ENCODE measurements around the gene FAM98C.

The FAM98C gene

GRCh38 chr19:38425222-38425809, 22.4 kb downstream of the FAM98C start:
- DNase-seq (ENCODE audit: low read depth in 1 of 2, low spot score in 1 of 2) = no peak

- DNase-seq (ENCODE audit: low read depth in 1 of 2, low spot score in 1 of 2) = peak in 1 of 2 donors; percentile 21
Observed at GRCh38 chr19:38425810-38426466, 23.0 kb downstream of the FAM98C start, which contains the start of gene RASGRP4. RASGRP4 (minus strand) TSS chr19:38426219; CDS start chr19:38426091, 128 bp downstream.

GRCh38 chr19:38427035-38427677, 24.3 kb downstream of the FAM98C start:
- peak in 1 of 2 donors; percentile 50 for DNase-seq (ENCODE audit: low read depth in 1 of 2, low spot score in 1 of 2)

- DNase-seq (ENCODE audit: low read depth in 1 of 2, low spot score in 1 of 2) = peak in 1 of 2 donors; percentile 64
Observed at GRCh38 chr19:38429055-38429810, 26.3 kb downstream of the FAM98C start.

- no peak for DNase-seq (ENCODE audit: low read depth in 1 of 2, low spot score in 1 of 2)
Observed at GRCh38 chr19:38429811-38430156, 26.9 kb downstream of the FAM98C start.

GRCh38 chr19:38430931-38431330, 28.0 kb downstream of the FAM98C start:
- DNase-seq (ENCODE audit: low read depth in 1 of 2, low spot score in 1 of 2) = no peak

GRCh38 chr19:38433268-38433733, 30.4 kb downstream of the FAM98C start, which contains the start of gene RYR1:
RYR1 (plus strand) TSS chr19:38433691; CDS start chr19:38433830, 139 bp downstream.
- DNase-seq (ENCODE audit: low read depth in 1 of 2, low spot score in 1 of 2) = peak in 1 of 2 donors; percentile 46

GRCh38 chr19:38434549-38435051, 31.7 kb downstream of the FAM98C start:
- no peak for DNase-seq (ENCODE audit: low read depth in 1 of 2, low spot score in 1 of 2)

GRCh38 chr19:38437295-38437694, 34.4 kb downstream of the FAM98C start:
- no peak for DNase-seq (ENCODE audit: low read depth in 1 of 2, low spot score in 1 of 2)

GRCh38 chr19:38437917-38438316, 35.0 kb downstream of the FAM98C start:
- no peak for DNase-seq (ENCODE audit: low read depth in 1 of 2, low spot score in 1 of 2)

GRCh38 chr19:38440592-38440991, 37.7 kb downstream of the FAM98C start:
- no peak for DNase-seq (ENCODE audit: low read depth in 1 of 2, low spot score in 1 of 2)

GRCh38 chr19:38441657-38442348, 38.9 kb downstream of the FAM98C start:
- DNase-seq (ENCODE audit: low read depth in 1 of 2, low spot score in 1 of 2) = no peak

GRCh38 chr19:38442736-38443135, 39.8 kb downstream of the FAM98C start:
- no peak for DNase-seq (ENCODE audit: low read depth in 1 of 2, low spot score in 1 of 2)

GRCh38 chr19:38443458-38443999, 40.6 kb downstream of the FAM98C start:
- DNase-seq (ENCODE audit: low read depth in 1 of 2, low spot score in 1 of 2) = no peak

GRCh38 chr19:38444026-38444425, 41.1 kb downstream of the FAM98C start:
- DNase-seq (ENCODE audit: low read depth in 1 of 2, low spot score in 1 of 2) = no peak

GRCh38 chr19:38445362-38445761, 42.5 kb downstream of the FAM98C start:
- no peak for DNase-seq (ENCODE audit: low read depth in 1 of 2, low spot score in 1 of 2)

GRCh38 chr19:38448225-38448624, 45.3 kb downstream of the FAM98C start:
- DNase-seq (ENCODE audit: low read depth in 1 of 2, low spot score in 1 of 2) = no peak

GRCh38 chr19:38449518-38449917, 46.6 kb downstream of the FAM98C start:
- no peak for DNase-seq (ENCODE audit: low read depth in 1 of 2, low spot score in 1 of 2)

- DNase-seq (ENCODE audit: low read depth in 1 of 2, low spot score in 1 of 2) = no peak
Observed at GRCh38 chr19:38451036-38451435, 48.1 kb downstream of the FAM98C start.

- DNase-seq (ENCODE audit: low read depth in 1 of 2, low spot score in 1 of 2) = no peak
Observed at GRCh38 chr19:38451629-38452028, 48.7 kb downstream of the FAM98C start.

All from activated CD4-positive, alpha-beta T cell treated with anti-CD3 and anti-CD28 coated beads, Interleukin-2, amount 50 U/mL, for 24 hours (primary cell).